ENCODE results near the gene MED8.
A peak's percentile ranks its signal among the peaks of the same experiment; 100 is the strongest.

DNA sequence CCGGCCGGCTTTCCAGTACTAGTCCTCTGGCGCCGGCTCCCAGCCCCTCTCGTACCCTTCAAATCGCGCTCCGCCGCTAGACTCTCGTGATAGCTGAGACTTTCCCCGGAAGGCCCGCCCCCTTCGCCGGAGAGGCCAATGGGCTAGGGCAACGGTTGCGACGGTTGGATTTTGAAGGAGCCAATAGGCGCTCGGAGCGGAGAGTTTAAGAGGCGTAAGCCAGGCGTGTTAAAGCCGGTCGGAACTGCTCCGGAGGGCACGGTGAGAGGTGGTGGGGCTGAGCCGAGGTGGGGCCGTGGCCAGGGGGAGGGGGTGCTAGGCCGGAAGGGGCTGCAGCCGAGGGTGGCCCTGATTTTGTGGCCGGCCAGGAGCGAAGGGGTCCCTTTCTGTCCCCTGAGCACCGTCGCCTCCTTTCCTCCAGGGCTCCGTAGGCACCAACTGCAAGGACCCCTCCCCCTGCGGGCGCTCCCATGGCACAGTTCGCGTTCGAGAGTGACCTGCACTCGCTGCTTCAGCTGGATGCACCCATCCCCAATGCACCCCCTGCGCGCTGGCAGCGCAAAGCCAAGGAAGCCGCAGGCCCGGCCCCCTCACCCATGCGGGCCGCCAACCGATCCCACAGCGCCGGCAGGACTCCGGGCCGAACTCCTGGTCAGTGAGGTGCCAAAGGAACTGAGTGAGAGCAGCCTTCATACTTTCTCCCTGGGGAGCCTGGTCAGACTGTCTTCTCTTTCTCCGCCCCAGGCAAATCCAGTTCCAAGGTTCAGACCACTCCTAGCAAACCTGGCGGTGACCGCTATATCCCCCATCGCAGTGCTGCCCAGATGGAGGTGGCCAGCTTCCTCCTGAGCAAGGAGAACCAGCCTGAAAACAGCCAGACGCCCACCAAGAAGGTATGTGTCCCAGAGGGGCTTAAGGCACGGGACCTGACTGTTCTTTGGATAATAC lies 30.6 kb downstream of the MED8 start, which contains the start of gene CDC20:
- TF ChIP-seq POLR2A (IDR thresholded peaks at IDR 0.05; ENCODE audit: low read depth, low read length) = peak; percentile 91
- no peak for TF ChIP-seq YY1 (IDR thresholded peaks at IDR 0.05; ENCODE audit: low read depth, low read length)
- TF ChIP-seq, protein P1, sequence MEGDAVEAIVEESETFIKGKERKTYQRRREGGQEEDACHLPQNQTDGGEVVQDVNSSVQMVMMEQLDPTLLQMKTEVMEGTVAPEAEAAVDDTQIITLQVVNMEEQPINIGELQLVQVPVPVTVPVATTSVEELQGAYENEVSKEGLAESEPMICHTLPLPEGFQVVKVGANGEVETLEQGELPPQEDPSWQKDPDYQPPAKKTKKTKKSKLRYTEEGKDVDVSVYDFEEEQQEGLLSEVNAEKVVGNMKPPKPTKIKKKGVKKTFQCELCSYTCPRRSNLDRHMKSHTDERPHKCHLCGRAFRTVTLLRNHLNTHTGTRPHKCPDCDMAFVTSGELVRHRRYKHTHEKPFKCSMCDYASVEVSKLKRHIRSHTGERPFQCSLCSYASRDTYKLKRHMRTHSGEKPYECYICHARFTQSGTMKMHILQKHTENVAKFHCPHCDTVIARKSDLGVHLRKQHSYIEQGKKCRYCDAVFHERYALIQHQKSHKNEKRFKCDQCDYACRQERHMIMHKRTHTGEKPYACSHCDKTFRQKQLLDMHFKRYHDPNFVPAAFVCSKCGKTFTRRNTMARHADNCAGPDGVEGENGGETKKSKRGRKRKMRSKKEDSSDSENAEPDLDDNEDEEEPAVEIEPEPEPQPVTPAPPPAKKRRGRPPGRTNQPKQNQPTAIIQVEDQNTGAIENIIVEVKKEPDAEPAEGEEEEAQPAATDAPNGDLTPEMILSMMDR (IDR thresholded peaks at IDR 0.05 in 2 of 3, conservative IDR thresholded peaks at IDR 0.05 in 1 of 3; ENCODE audit: control insufficient read depth in 2 of 3, extremely low read depth in 1 of 3, insufficient read depth in 1 of 3, low read depth in 3 of 3, low read length in 3 of 3) = no peak
